ENCODE results near the gene STPG3.

STPG3 gene

DNA sequence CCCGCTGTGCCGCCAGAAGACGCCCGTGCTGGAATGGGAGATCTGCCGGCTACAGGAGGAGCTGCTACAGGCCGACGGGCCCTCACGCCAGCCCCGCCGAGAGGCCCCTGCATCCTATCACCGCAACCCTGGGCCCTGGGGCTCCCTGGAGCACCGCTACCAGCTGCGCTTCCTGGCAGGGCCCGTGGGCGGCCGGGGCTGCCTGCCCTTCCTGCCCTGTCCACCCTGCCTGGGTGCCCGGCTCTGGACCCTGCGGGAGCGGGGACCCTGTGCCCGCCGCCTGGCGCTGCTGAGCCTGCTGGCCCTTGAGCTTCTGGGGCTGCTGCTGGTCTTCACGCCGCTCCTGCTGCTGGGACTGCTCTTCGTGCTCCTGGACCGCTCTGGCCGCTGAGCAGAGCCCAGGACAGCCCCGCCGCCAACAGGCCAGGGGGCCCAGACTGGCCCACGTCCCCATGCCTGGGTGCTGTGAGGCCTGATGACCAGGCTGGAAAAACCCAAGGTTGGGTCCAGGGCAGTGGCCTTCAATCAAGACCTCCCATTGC is 32.8 kb upstream of the STPG3 start:
- H3K4me3 Mint-ChIP-seq, result no peak overlapping the region
- peaks cover 14% of the 10 kb centered on the region for H3K27me3 Mint-ChIP-seq
- H3K36me3 Mint-ChIP-seq (ENCODE audit: low read depth), result peaks cover 48% of the 10 kb centered on the region
- peaks cover 39% of the 10 kb centered on the region for H3K4me1 Mint-ChIP-seq (ENCODE audit: low read depth)
- intact Hi-C loops (cut with micrococcal nuclease), result no loop called here
- H3K27ac Mint-ChIP-seq, result peak overlapping the region; percentile 62
- H3K9me3 Mint-ChIP-seq, result no peaks in the 10 kb centered on the region

DNA sequence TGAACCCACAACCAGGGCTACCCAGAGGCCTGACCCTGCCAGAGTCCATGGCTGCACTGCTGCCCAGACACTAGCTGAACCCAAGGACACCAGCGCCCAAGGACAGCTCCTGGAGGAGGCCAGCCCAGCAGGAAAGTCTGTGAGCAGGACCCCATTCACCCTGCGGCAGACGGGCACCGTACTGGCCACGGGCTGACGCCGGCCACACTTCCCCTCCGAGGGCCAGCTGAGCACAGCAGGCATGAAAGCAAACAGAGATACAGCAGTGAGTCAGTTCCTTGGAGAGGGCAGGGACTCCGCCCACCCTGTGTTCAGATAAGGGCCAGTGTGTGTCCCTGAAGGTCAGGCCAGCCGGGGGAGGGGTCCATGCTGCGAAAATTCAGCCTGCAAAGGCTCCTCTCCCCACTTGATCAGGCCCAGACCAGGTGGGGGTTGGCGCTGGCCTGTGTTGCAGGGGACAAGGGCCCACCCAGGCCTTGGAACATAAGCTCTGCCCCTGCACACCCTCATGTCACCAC is 32.3 kb upstream of the STPG3 start:
- Mint-ChIP-seq H3K27me3 (peaks cover 14% of the 10 kb centered on the region), H3K9me3 (no peaks in the 10 kb centered on the region), H3K36me3 (ENCODE audit: low read depth) (peaks cover 43% of the 10 kb centered on the region), H3K4me1 (ENCODE audit: low read depth) (peaks cover 39% of the 10 kb centered on the region), H3K27ac (peak overlapping the region; percentile 62), H3K4me3 (no peak overlapping the region)
- intact Hi-C loops (cut with micrococcal nuclease), result no loop called here

DNA sequence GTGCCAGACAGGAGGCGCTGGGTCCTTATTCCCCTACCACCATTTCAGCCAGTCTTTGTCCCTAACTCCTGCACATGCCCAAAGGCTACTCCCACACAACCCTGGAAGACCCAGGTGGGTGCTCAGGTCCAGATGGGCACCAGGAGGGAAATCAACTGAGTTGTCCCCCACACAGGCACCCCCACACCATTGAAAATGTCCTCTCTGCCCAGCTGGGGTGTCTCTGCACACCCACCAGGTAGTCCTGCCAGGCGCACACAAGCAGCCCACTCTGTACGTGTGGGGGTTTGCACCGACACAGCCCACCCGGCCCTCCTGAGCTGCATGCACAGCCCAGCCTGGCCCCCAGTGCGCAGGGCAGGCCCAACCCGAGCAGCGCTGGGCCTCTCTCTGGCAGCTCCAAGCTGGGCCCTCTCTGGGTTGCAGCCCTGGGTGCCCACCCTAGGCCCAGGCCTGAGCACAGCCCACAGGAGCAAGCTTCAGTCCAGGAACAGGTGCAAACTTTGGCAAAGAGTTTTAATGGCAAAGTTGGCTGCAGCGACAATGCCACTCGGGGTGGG is 31.2 kb upstream of the STPG3 start:
- Mint-ChIP-seq H3K36me3 (ENCODE audit: low read depth) (peaks cover 32% of the 10 kb centered on the region), H3K27me3 (peaks cover 14% of the 10 kb centered on the region), H3K9me3 (no peaks in the 10 kb centered on the region), H3K4me3 (no peak overlapping the region), H3K27ac (no peak overlapping the region), H3K4me1 (ENCODE audit: low read depth) (peaks cover 39% of the 10 kb centered on the region)
- intact Hi-C loops (cut with micrococcal nuclease), result loop anchor here (5.0 kb wide), 1 partner anchor 33 kb away; the partner anchor contains the start of genes ANAPC2 and SSNA1

DNA sequence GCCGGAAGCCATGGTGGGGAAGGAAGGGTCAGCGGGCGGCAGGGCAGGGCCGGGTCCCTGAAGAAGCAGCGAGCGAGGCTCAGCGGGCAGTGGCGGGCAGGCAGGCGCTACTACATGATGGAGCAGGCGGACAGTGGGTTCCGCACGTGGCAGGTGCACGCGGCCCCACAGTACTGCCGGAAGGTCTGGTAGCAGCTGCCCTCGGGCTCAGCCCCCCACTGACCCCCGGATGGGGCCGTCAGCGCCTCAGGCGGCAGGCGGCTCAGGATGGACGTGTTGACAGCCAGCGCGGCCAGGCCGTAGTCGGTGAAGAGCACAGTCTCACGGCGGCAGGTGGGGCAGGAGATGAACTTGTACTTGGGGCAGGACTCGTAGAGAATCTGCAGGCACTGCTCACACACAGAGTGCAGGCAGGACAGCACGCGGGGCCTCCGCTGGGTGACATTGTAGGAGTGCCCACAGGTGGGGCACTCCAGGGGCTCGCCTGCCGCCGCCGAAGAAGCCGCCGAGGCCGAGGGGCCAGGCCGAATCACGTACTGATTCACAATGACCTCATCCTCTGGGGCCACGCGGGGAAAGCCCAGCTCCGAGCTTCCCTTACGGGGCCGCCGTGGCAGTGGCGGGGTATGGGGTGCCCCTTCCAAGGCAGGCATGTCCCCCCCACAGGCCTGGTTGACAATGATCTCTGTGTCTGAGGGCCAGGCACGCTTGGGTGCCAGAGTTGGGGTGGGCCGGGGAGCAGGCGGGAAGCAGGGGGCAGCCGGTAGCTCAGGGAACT is 30.6 kb upstream of the STPG3 start:
- intact Hi-C loops (cut with micrococcal nuclease), result loop anchor here (5.0 kb wide), 1 partner anchor 33 kb away; the partner anchor contains the start of genes ANAPC2 and SSNA1
- peaks cover 26% of the 10 kb centered on the region for H3K36me3 Mint-ChIP-seq (ENCODE audit: low read depth)

DNA sequence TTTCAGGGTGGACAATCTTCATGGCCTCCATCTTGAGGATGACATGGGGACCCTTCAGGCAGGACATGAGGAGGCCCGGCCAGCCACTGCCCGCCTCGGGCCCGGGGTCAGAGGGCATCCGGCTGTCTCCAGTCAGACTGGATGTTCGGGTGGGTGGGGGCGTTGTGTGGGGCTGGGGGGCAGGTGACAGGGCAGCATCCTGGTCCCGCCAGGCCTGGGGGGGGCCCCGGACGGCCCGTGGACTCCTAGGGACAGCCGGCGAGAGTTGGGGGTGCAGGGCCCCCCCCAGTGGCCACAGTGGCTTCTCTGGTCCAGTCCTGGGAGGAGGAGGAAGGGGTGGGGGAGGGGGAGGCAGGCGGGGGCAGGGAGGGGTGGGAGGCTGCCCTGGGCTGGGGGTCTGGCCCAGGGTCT is 30.0 kb upstream of the STPG3 start:
- no peak overlapping the region for H3K27ac Mint-ChIP-seq
- H3K4me1 Mint-ChIP-seq (ENCODE audit: low read depth), result peaks cover 45% of the 10 kb centered on the region
- H3K27me3 Mint-ChIP-seq, result peaks cover 17% of the 10 kb centered on the region
- H3K9me3 Mint-ChIP-seq, result no peaks in the 10 kb centered on the region
- intact Hi-C loops (cut with micrococcal nuclease), result loop anchor here (5.0 kb wide), 1 partner anchor 34 kb away; the partner anchor contains the start of genes ANAPC2 and SSNA1
- peaks cover 20% of the 10 kb centered on the region for H3K36me3 Mint-ChIP-seq (ENCODE audit: low read depth)
- H3K4me3 Mint-ChIP-seq, result peak overlapping the region; percentile 40

More for the DNA sequence above, 30.6 kb upstream of the STPG3 start:
- no peaks in the 10 kb centered on the region for H3K9me3 Mint-ChIP-seq
- H3K4me3 Mint-ChIP-seq, result peak overlapping the region; percentile 40
- H3K27ac Mint-ChIP-seq, result no peak overlapping the region
- peaks cover 14% of the 10 kb centered on the region for H3K27me3 Mint-ChIP-seq
- H3K4me1 Mint-ChIP-seq (ENCODE audit: low read depth), result peaks cover 43% of the 10 kb centered on the region

DNA sequence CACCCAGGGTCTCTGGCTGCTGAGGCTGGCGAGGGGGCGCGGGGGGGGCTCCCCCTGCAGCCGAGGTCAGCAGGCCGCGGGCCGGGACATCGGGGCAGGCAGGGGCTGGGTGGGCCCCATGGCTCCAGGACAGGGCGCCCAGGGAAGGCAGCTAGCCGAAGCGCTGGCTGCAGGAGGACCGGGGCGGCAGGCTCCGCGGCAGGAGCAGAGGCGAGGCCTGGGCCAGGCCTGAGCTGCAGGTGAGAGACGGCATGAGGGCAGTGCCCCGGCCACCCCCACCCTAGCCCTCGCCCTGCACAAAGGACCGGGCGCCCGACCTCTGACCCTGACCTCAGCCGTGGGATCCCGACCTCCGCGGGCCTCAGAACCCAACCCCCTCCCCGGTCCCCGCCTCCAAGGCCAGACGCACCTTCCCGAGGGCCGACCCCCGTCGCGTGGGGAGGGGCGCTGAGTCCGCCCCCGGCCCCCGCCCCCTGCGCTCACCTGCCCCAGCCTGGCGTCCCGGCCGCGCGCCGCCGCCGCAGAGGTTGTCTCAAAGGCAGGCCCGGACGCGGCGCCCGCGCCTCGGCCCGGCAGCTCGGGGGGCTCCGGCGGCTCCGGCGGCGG is 29.5 kb upstream of the STPG3 start:
- intact Hi-C loops (cut with micrococcal nuclease), result loop anchor here (2.0 to 5.0 kb wide), 2 partner anchors 17 to 34 kb away; partner anchors contain the start of genes ANAPC2, NDOR1, SSNA1 and TMEM203
- H3K4me3 Mint-ChIP-seq, result peak overlapping the region; percentile 6
- H3K4me1 Mint-ChIP-seq (ENCODE audit: low read depth), result peaks cover 40% of the 10 kb centered on the region

DNA sequence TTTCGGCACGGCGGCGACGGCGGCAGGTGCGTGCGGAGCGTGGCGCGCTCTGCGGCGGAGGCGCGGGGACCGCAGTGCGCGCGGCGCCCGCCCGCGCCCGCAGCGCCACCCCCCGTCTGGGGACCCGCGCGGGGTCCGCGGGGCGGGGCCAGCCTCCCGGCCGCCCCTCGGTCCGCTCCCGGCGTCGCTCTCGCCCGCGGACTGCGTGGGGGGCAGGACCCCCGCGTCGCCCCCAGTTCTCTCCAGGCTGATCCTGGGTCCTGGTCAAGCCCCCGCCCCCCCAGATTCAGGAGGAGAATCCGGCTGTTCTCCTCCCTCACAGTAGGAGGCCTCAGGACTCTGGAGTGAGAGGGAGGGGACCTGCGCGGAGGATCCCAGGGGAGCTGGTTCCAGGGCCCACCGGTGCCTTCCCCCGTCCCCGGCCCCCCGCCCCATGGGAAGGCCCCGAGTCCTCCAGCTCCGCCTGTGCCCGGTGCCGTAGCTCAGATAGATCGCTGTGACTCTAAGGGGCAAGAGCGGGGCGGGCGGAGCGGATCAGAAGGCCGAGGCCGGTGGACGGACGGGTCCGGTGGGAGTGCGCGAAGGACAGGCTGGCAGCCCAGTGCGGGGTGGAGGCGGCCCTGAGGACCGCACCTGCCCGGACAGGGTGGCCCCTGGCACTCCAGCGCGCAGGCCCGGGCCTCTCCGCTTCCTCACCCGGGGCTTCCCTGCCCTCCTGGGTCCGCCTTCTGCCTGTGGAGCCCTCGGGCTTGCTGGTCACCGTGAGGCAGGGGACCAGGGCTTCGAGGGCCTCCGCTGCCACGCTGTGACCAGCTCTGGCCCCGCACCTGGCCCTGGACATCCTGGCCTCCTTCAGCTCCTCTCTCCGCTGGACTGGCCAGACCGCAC is 28.7 kb upstream of the STPG3 start, which contains the start of gene RNF208:
TSS of gene RNF208 (minus strand) at position 51 of the 888 bp plus-strand sequence. CDS start 1,028 bp downstream, outside the sequence.
- Mint-ChIP-seq H3K36me3 (ENCODE audit: low read depth) (peaks cover 6% of the 10 kb centered on the region), H3K27ac (peak within 1 kb of the TSS; percentile 87), H3K27me3 (peaks cover 27% of the 10 kb centered on the region), H3K4me3 (peak within 1 kb of the TSS; percentile 86), H3K4me1 (ENCODE audit: low read depth) (peaks cover 35% of the 10 kb centered on the region), H3K9me3 (no peaks in the 10 kb centered on the region)
- intact Hi-C loops (cut with micrococcal nuclease), result loop anchor here (2.0 to 5.0 kb wide), 2 partner anchors 18 to 35 kb away; partner anchors contain the start of genes ANAPC2, NDOR1, SSNA1 and TMEM203

More for the DNA sequence above, 29.5 kb upstream of the STPG3 start:
- no peaks in the 10 kb centered on the region for H3K9me3 Mint-ChIP-seq
- H3K36me3 Mint-ChIP-seq (ENCODE audit: low read depth), result peaks cover 15% of the 10 kb centered on the region
- H3K27ac Mint-ChIP-seq, result no peak overlapping the region
- peaks cover 22% of the 10 kb centered on the region for H3K27me3 Mint-ChIP-seq

DNA sequence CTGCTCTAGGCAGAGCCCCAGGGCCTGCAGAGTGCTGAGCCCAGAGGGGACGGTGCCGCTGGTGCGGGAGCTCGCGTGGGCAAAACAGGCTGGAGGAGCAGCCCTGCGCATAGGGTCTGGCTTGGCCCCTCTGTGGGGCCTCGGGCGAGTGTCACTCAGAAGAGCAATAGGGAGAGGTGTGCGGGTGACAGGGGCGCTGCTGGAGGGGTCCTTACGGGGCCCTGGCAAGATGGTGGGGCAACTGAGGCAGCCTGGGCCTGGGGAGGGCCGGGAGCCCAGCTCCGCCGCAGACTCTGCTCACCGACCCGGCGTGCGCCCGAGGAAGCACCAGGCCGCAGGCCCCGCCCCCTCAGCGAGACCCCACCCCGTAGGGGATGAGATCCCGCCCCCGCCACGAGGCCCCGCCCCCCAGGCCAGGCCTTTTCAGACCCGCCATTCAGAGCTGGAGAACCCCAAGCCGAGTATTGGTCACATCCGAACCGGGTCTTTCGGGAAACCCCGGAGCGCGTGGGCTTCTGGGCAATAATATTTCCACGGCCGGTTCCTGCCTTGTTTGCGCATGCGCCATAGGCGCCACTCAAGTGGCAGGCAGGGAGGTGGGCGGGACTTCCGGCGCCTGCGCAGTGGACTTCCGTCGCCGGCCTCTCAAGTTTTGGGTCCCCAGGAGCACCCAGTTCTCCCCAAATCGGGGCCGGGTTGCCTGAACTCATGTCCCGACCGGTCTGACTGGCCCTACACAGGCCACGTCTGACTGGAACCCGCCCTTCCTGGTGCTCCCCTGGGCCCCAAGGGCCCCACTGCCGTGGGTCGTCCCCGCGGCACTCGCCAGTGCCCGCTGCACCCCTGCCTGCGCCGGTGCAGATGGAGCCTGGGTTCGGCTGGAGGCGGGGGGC is 27.8 kb upstream of the STPG3 start:
- peaks cover 31% of the 10 kb centered on the region for H3K4me1 Mint-ChIP-seq (ENCODE audit: low read depth)
- H3K27ac Mint-ChIP-seq, result peak overlapping the region; percentile 87
- intact Hi-C loops (cut with micrococcal nuclease), result loop anchor here (2.0 to 5.0 kb wide), 2 partner anchors 19 to 36 kb away; partner anchors contain the start of genes ANAPC2, NDOR1, SSNA1 and TMEM203
- H3K9me3 Mint-ChIP-seq, result no peaks in the 10 kb centered on the region
- peaks cover 32% of the 10 kb centered on the region for H3K27me3 Mint-ChIP-seq
- no peaks in the 10 kb centered on the region for H3K36me3 Mint-ChIP-seq (ENCODE audit: low read depth)
- peak overlapping the region; percentile 86 for H3K4me3 Mint-ChIP-seq

DNA sequence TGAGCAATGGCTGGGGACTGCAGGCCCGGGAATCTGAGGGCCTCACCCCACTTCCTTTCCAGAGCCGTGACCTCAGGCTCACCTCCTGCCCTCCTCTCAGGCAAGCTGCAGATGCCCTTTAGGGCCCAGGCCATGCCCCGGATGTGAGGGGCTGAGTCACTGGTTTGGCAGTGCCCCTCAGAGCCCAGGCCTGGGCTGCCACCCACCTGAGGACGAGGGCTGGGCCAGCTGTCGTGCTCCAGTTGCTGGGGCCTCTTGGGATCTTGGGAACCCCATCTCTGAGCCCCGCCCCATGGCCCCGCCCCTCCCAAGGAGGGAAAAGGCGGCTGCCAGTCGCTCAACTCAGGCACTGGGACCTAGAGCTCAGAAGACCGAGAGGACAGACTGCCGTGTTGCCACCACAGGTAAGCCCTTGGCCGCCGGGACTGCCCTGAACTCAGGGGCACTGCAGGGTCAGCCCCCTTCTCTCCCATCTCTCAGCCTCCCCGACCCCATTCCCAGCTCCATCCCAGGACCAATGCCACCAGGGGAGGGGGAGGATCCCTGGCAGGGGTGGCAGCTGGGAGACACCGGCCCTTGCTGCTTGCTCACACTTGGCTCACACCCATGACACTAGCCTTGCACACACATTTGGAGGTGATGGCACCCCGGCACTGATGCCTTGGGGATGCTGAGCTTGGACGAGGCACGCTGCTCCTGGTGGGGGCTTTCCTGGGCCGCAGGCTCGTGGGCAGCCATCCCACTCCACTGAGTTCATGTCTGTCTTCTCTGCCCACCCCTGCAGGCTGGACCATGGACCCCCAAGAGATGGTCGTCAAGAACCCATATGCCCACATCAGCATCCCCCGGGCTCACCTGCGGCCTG is 26.0 kb upstream of the STPG3 start, which contains the start of gene CYSRT1:
TSS of gene CYSRT1 (plus strand) at position 345 of the 865 bp plus-strand sequence. CDS start at position 793, 448 bp downstream.
- H3K4me3 Mint-ChIP-seq, result peak within 1 kb of the TSS; percentile 86
- peak within 1 kb of the TSS; percentile 87 for H3K27ac Mint-ChIP-seq
- H3K4me1 Mint-ChIP-seq (ENCODE audit: low read depth), result peaks cover 23% of the 10 kb centered on the region
- no peaks in the 10 kb centered on the region for H3K36me3 Mint-ChIP-seq (ENCODE audit: low read depth)
- intact Hi-C loops (cut with micrococcal nuclease), result loop anchor here (5.0 kb wide), 2 partner anchors 38 to 178 kb away; partner anchors contain the start of genes ANAPC2, NPDC1 and SSNA1
- H3K9me3 Mint-ChIP-seq, result no peaks in the 10 kb centered on the region
- H3K27me3 Mint-ChIP-seq, result peaks cover 45% of the 10 kb centered on the region

DNA sequence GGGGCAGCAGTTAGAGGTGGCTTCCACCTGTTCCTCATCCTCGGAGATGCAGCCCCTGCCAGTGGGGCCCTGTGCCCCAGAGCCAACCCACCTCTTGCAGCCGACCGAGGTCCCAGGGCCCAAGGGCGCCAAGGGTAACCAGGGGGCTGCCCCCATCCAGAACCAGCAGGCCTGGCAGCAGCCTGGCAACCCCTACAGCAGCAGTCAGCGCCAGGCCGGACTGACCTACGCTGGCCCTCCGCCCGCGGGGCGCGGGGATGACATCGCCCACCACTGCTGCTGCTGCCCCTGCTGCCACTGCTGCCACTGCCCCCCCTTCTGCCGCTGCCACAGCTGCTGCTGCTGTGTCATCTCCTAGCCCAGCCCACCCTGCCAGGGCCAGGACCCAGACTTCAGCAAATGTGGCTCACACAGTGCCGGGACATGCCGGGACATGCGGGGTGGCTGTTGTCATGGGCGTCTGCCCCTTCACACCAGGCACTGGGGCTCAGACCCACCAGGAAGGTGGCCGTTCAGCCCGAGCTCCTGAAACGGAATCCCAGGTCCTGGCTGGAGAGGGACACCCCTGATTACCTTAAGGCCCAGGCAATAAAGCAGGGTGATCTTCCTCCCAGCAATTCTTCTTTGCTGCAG is 25.3 kb upstream of the STPG3 start:
- intact Hi-C loops (cut with micrococcal nuclease), result loop anchor here (2.0 to 5.0 kb wide), 2 partner anchors 107 to 179 kb away; partner anchors contain the start of gene NPDC1
- peaks cover 20% of the 10 kb centered on the region for H3K4me1 Mint-ChIP-seq (ENCODE audit: low read depth)
- H3K4me3 Mint-ChIP-seq, result no peak overlapping the region
- H3K9me3 Mint-ChIP-seq, result no peaks in the 10 kb centered on the region
- peaks cover 43% of the 10 kb centered on the region for H3K27me3 Mint-ChIP-seq
- no peaks in the 10 kb centered on the region for H3K36me3 Mint-ChIP-seq (ENCODE audit: low read depth)
- no peak overlapping the region for H3K27ac Mint-ChIP-seq
